Smooth muscle cell (in vitro differentiated cells): ENCODE results near the gene PURA. TPM values are rescaled to one million over a fixed set of nuclear protein-coding genes. Genes with fewer than 3 reads are reported as not detected.

Experiments
- DNase-seq: peaks from one replicate; lab custom pipeline; 2025; ENCODE audit not compliant: unreplicated experiment; lab: John Stamatoyannopoulos, UW
- H2AFZ ChIP-seq: fragments of 200-600 bp; sonication (generic); 2 replicates; pipeline ENCODE4 v1.6.0; 2016; ENCODE audit warnings: antibody characterized with exemption, low read depth, mild to moderate bottlenecking
- H3F3A ChIP-seq: fragments of 200-600 bp; sonication (generic); 2 replicates; pipeline ENCODE4 v1.6.0; 2017; ENCODE audit warnings: antibody characterized with exemption, low read depth
- H3K27ac ChIP-seq: fragments of 200-600 bp; sonication (generic); 2 replicates; pipeline ENCODE4 v1.5.1; 2016; ENCODE audit warnings: low read depth, mild to moderate bottlenecking
- H3K27me3 ChIP-seq: fragments of 200-600 bp; sonication (generic); 2 replicates; pipeline ENCODE4 v1.6.1; 2016; ENCODE audit warnings: low read depth, mild to moderate bottlenecking
- H3K36me3 ChIP-seq: fragments of 200-600 bp; sonication (generic); 2 replicates; pipeline ENCODE4 v1.5.1; 2016; ENCODE audit warnings: low read depth
- H3K4me1 ChIP-seq: fragments of 200-600 bp; sonication (generic); 2 replicates; pipeline ENCODE4 v1.5.1; 2016; ENCODE audit warnings: low read depth
- H3K4me2 ChIP-seq: fragments of 200-600 bp; sonication (generic); 2 replicates; pipeline ENCODE4 v1.6.0; 2016; ENCODE audit warnings: mild to moderate bottlenecking
- H3K4me3 ChIP-seq: fragments of 200-600 bp; sonication (generic); 2 replicates; pipeline ENCODE4 v1.5.1; 2016; ENCODE audit warnings: mild to moderate bottlenecking
- H3K79me2 ChIP-seq: fragments of 200-600 bp; sonication (generic); 2 replicates; pipeline ENCODE4 v1.6.0; 2016; ENCODE audit warnings: low read depth, mild to moderate bottlenecking
- H3K9ac ChIP-seq: fragments of 200-600 bp; sonication (generic); 2 replicates; pipeline ENCODE4 v1.6.0; 2016; ENCODE audit warnings: low read depth
- H3K9me3 ChIP-seq: fragments of 200-600 bp; sonication (generic); replicated peaks from 2 replicates; pipeline ENCODE4 v1.5.1; 2016; ENCODE audit warnings: low read depth
- H4K20me1 ChIP-seq: fragments of 200-600 bp; sonication (generic); 2 replicates; pipeline ENCODE4 v1.6.0; 2016; ENCODE audit warnings: low read depth
- CTCF ChIP-seq: fragments of 200-600 bp; sonication (generic); IDR thresholded peaks from 2 replicates; pipeline ENCODE4 v1.5.1; 2017; ENCODE audit warnings: borderline replicate concordance, mild to moderate bottlenecking, antibody characterized with exemption; ENCODE audit not compliant: insufficient read depth, poor library complexity, severe bottlenecking
- WGBS: methylation state at CpG from one replicate; pipeline ENCODE4 v1.1.7; 2016; ENCODE audit warnings: low lambda C conversion rate; 5-methylcytosine and 5-hydroxymethylcytosine counted together
- polyA plus RNA-seq: library from polyadenylated mRNA; unstranded; fragments of >200 nt; fragmentation: Nextera tagmentation; extraction: Ambion mirVana; gene quantifications from 2 replicates; pipeline ENCODE4 v1.2.1, GENCODE V29; 2016
- total RNA-seq: library from RNA; depleted of rRNA; stranded (reverse); fragments of >200 nt; gene quantifications from 2 replicates; pipeline ENCODE4 v1.2.3, GENCODE V29; 2014

PURA gene
- total and polyA plus RNA-seq, 2 experiments from 2014 or later: 5.2 to 9.4 TPM

- peak; percentile 71 for DNase-seq
Observed at GRCh38 chr5:140157032-140157781, 43.3 kb downstream of the PURA start.

GRCh38 chr5:140159014-140159927 is 45.4 kb downstream of the PURA start:
- no peaks in the 10 kb centered on the region for H3K9me3 ChIP-seq
- H3K36me3 ChIP-seq: no peaks in the 10 kb centered on the region
- H3K27me3 ChIP-seq: no peaks in the 10 kb centered on the region
- no peaks in the 10 kb centered on the region for H4K20me1 ChIP-seq
- H3K4me3 ChIP-seq: no peak overlapping the region
- H2AFZ ChIP-seq: no peak overlapping the region
- no peak overlapping the region for H3K4me2 ChIP-seq
- WGBS: 90% methylated on average over 7 of the region's 7 CpGs
- H3K27ac ChIP-seq: no peak overlapping the region
- DNase-seq: no peak
- no peaks in the 10 kb centered on the region for H3F3A ChIP-seq
- no peak for TF ChIP-seq CTCF
- H3K79me2 ChIP-seq: no peaks in the 10 kb centered on the region
- no peaks in the 10 kb centered on the region for H3K4me1 ChIP-seq
- H3K9ac ChIP-seq: no peak overlapping the region

More at GRCh38 chr5:140157032-140157781, 43.3 kb downstream of the PURA start:
- Histone ChIP-seq H3K27me3 (peaks cover 6% of the 10 kb centered on the region), H3K4me2 (peak overlapping the region; percentile 83), H3K4me1 (peaks cover 9% of the 10 kb centered on the region), H3K4me3 (peak overlapping the region; percentile 45), H3K79me2 (no peaks in the 10 kb centered on the region), H3K27ac (no peak overlapping the region), H3K9ac (no peak overlapping the region), H4K20me1 (no peaks in the 10 kb centered on the region), H3K9me3 (no peaks in the 10 kb centered on the region), H3F3A (no peaks in the 10 kb centered on the region), H2AFZ (peak overlapping the region; percentile 83), H3K36me3 (no peaks in the 10 kb centered on the region)
- 9% methylated on average over 30 of the region's 30 CpGs for WGBS
- TF ChIP-seq CTCF: peak; percentile 90

- no peak for TF ChIP-seq CTCF
- Histone ChIP-seq H3K4me1 (no peaks in the 10 kb centered on the region), H2AFZ (no peak overlapping the region), H3K4me3 (no peak overlapping the region), H4K20me1 (no peaks in the 10 kb centered on the region), H3K36me3 (no peaks in the 10 kb centered on the region), H3K79me2 (no peaks in the 10 kb centered on the region), H3K27ac (no peak overlapping the region), H3K4me2 (no peak overlapping the region), H3F3A (no peaks in the 10 kb centered on the region), H3K9me3 (no peaks in the 10 kb centered on the region), H3K27me3 (no peaks in the 10 kb centered on the region), H3K9ac (no peak overlapping the region)
- WGBS: 90% methylated on average over 5 of the region's 5 CpGs
- no peak for DNase-seq
Observed at GRCh38 chr5:140162275-140162674, 48.4 kb downstream of the PURA start.
